ENCODE results near the gene UGCG.

DNA sequence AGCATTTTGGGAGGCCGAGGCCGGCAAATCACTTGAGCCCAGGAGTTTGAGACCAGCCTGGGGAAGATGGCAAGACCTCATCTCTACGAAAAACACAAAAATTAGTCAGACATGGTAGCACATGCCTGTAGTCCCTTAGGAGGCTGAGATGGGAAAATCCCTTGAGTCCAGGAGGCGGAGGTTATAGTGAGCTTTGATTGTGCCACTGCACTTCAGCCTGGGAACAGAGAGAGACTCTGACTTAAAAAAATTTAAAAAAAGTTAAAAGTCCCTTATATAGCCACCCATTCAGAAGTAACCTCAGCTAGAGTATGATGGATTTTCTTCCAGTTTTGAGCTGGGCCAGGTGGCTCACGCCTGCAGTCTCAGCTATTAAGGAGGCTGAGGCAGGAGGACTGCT is 72.4 kb downstream of the UGCG start:
- TF ChIP-seq EZH2phosphoT487 (IDR thresholded peaks at IDR 0.05; ENCODE audit: borderline replicate concordance) (no peak), CTCF (conservative IDR thresholded peaks at IDR 0.05; ENCODE audit: low read length) (no peak)
